ENCODE measurements around the gene ADGRG3. TPM values are rescaled to one million over a fixed set of nuclear protein-coding genes. Genes with fewer than 3 reads are reported as not detected.

Gene ADGRG3
- total and polyA plus RNA-seq, 12 donors = 0.14 to 2.0 (median 0.45) TPM; not detected in 4

- Histone ChIP-seq H3K27me3 (no peaks in the 10 kb centered on the region), H3K27ac (peak overlapping the region in 2 of 5 donors; percentile 17 to 52), H3K4me3 (no peak overlapping the region), H3K36me3 (replicated peaks in 1 of 2) (no peaks in the 10 kb centered on the region), H3K4me1 (replicated peaks in 1 of 2) (peaks cover 0 to 21% of the 10 kb centered on the region in 2 donors), H3K9me3 (replicated peaks in 1 of 3) (no peaks in the 10 kb centered on the region)
- peak in 1 of 7 donors; percentile 53 for DNase-seq
- 0 to 68% (median 55%) methylated on average over 1 to 7 of the region's 7 CpGs for WGBS, 4 donors
- intact Hi-C loops (cut with DNase I) = no loop called here
- TF ChIP-seq CTCF (IDR thresholded peaks at IDR 0.05) (no peak), POLR2A (IDR thresholded peaks at IDR 0.05) (no peak)
Observed at GRCh38 chr16:57643147-57643874, 24.8 kb upstream of the ADGRG3 start.

- no peak for DNase-seq
- H3K4me1 ChIP-seq (replicated peaks in 1 of 2) = peaks cover 0 to 15% of the 10 kb centered on the region in 2 donors
- no peak overlapping the region for H3K4me3 ChIP-seq
- no peak overlapping the region for H3K27ac ChIP-seq
- no peaks in the 10 kb centered on the region for H3K36me3 ChIP-seq (replicated peaks in 1 of 2)
- intact Hi-C loops (cut with DNase I) = no loop called here
- TF ChIP-seq CTCF (IDR thresholded peaks at IDR 0.05) = no peak
- no peak for TF ChIP-seq POLR2A (IDR thresholded peaks at IDR 0.05)
- no peaks in the 10 kb centered on the region for H3K9me3 ChIP-seq (replicated peaks in 1 of 3)
- no peaks in the 10 kb centered on the region for H3K27me3 ChIP-seq
- 64 to 79% (median 76%) methylated on average over 8 to 9 of the region's 9 CpGs for WGBS, 4 donors
Observed at GRCh38 chr16:57643910-57644309, 24.2 kb upstream of the ADGRG3 start.

- DNase-seq = no peak
- Histone ChIP-seq H3K27me3 (no peaks in the 10 kb centered on the region), H3K9me3 (replicated peaks in 1 of 3) (no peaks in the 10 kb centered on the region), H3K27ac (no peak overlapping the region), H3K4me1 (replicated peaks in 1 of 2) (peaks cover 0 to 10% of the 10 kb centered on the region in 2 donors), H3K4me3 (no peak overlapping the region), H3K36me3 (replicated peaks in 1 of 2) (no peaks in the 10 kb centered on the region)
- TF ChIP-seq CTCF (IDR thresholded peaks at IDR 0.05) (no peak), POLR2A (IDR thresholded peaks at IDR 0.05) (no peak)
- intact Hi-C loops (cut with DNase I) = loop anchor here (5.0 kb wide), 1 partner anchor 42 kb away; no protein-coding TSS in a partner anchor
- WGBS, 4 donors = 86 to 91% (median 88%) methylated on average over 11 of the region's 11 CpGs
Observed at GRCh38 chr16:57644383-57645014, 23.6 kb upstream of the ADGRG3 start.

GRCh38 chr16:57645169-57645568 is 22.9 kb upstream of the ADGRG3 start:
- no peak for DNase-seq
- Histone ChIP-seq H3K27me3 (no peaks in the 10 kb centered on the region), H3K4me1 (replicated peaks in 1 of 2) (peaks cover 0 to 10% of the 10 kb centered on the region in 2 donors), H3K4me3 (no peak overlapping the region), H3K36me3 (replicated peaks in 1 of 2) (no peaks in the 10 kb centered on the region), H3K9me3 (replicated peaks in 1 of 3) (no peaks in the 10 kb centered on the region), H3K27ac (peak overlapping the region in 1 of 5 donors; percentile 31)
- intact Hi-C loops (cut with DNase I) = loop anchor here (5.0 kb wide), 1 partner anchor 43 kb away; no protein-coding TSS in a partner anchor
- TF ChIP-seq POLR2A (IDR thresholded peaks at IDR 0.05) = no peak
- TF ChIP-seq CTCF (IDR thresholded peaks at IDR 0.05) = no peak
- 64 to 79% (median 72%) methylated on average over 6 to 10 of the region's 10 CpGs for WGBS, 4 donors

Measured in adrenal gland (tissue), 12 donors.